ENCODE data around the gene STX8.

Gene STX8

GRCh38 chr17:9557161-9557755 lies 18.4 kb downstream of the STX8 start:
- no peak for DNase-seq (ENCODE audit: low read depth in 2 of 3, low spot score in 1 of 3)

GRCh38 chr17:9554715-9555114 lies 20.9 kb downstream of the STX8 start:
- DNase-seq (ENCODE audit: low read depth in 2 of 3, low spot score in 1 of 3): peak; percentile 33 to 59 (median 37)

- no peak for DNase-seq (ENCODE audit: low read depth in 2 of 3, low spot score in 1 of 3)
Measured at GRCh38 chr17:9553596-9553995, 22.0 kb downstream of the STX8 start.

GRCh38 chr17:9553181-9553580 lies 22.4 kb downstream of the STX8 start:
- no peak for DNase-seq (ENCODE audit: low read depth in 2 of 3, low spot score in 1 of 3)

- no peak for DNase-seq (ENCODE audit: low read depth in 2 of 3, low spot score in 1 of 3)
Measured at GRCh38 chr17:9549215-9549614, 26.4 kb downstream of the STX8 start.

GRCh38 chr17:9544221-9544620 lies 31.4 kb downstream of the STX8 start:
- no peak for DNase-seq (ENCODE audit: low read depth in 2 of 3, low spot score in 1 of 3)

- no peak for DNase-seq (ENCODE audit: low read depth in 2 of 3, low spot score in 1 of 3)
Measured at GRCh38 chr17:9541718-9542117, 33.9 kb downstream of the STX8 start.

- no peak for DNase-seq (ENCODE audit: low read depth in 2 of 3, low spot score in 1 of 3)
Measured at GRCh38 chr17:9538626-9539025, 37.0 kb downstream of the STX8 start.

GRCh38 chr17:9537177-9537776 lies 38.3 kb downstream of the STX8 start:
- DNase-seq (ENCODE audit: low read depth in 2 of 3, low spot score in 1 of 3): no peak

GRCh38 chr17:9536061-9536460 lies 39.6 kb downstream of the STX8 start:
- DNase-seq (ENCODE audit: low read depth in 2 of 3, low spot score in 1 of 3): no peak

- DNase-seq (ENCODE audit: low read depth in 2 of 3, low spot score in 1 of 3): no peak
Measured at GRCh38 chr17:9533441-9533840, 42.2 kb downstream of the STX8 start.

GRCh38 chr17:9532715-9533114 lies 42.9 kb downstream of the STX8 start:
- DNase-seq (ENCODE audit: low read depth in 2 of 3, low spot score in 1 of 3): no peak

GRCh38 chr17:9531034-9531433 lies 44.6 kb downstream of the STX8 start:
- no peak for DNase-seq (ENCODE audit: low read depth in 2 of 3, low spot score in 1 of 3)

- no peak for DNase-seq (ENCODE audit: low read depth in 2 of 3, low spot score in 1 of 3)
Measured at GRCh38 chr17:9529033-9529700, 46.5 kb downstream of the STX8 start.

GRCh38 chr17:9527788-9528187 lies 47.8 kb downstream of the STX8 start:
- no peak for DNase-seq (ENCODE audit: low read depth in 2 of 3, low spot score in 1 of 3)

GRCh38 chr17:9522074-9522473 lies 53.5 kb downstream of the STX8 start:
- peak in 1 of 3 donors; percentile 8 for DNase-seq (ENCODE audit: low read depth in 2 of 3, low spot score in 1 of 3)

GRCh38 chr17:9521062-9521461 lies 54.6 kb downstream of the STX8 start:
- no peak for DNase-seq (ENCODE audit: low read depth in 2 of 3, low spot score in 1 of 3)

GRCh38 chr17:9520649-9521048 lies 55.0 kb downstream of the STX8 start:
- DNase-seq (ENCODE audit: low read depth in 2 of 3, low spot score in 1 of 3): no peak

- no peak for DNase-seq (ENCODE audit: low read depth in 2 of 3, low spot score in 1 of 3)
Measured at GRCh38 chr17:9519583-9520272, 55.9 kb downstream of the STX8 start.

- DNase-seq (ENCODE audit: low read depth in 2 of 3, low spot score in 1 of 3): no peak
Measured at GRCh38 chr17:9517396-9517795, 58.2 kb downstream of the STX8 start.

GRCh38 chr17:9513266-9513665 lies 62.4 kb downstream of the STX8 start:
- DNase-seq (ENCODE audit: low read depth in 2 of 3, low spot score in 1 of 3): no peak
